Type B pancreatic cell (in vitro differentiated cells): ENCODE measurements around the gene CDK8. TPM values are rescaled to one million over a fixed set of nuclear protein-coding genes. Genes with fewer than 3 reads are reported as not detected.

Source experiments
- DNase-seq: peaks from one replicate; pipeline ENCODE4 v3.0.0; 2021; ENCODE audit warnings: mixed read lengths; ENCODE audit not compliant: unreplicated experiment; ENCODE audit errors: extremely low spot score
- H3K27ac Mint-ChIP-seq: 2 replicates; pipeline ENCODE4 v1.8.0; 2021; ENCODE audit warnings: mild to moderate bottlenecking, mixed read lengths
- H3K27me3 Mint-ChIP-seq: 2 replicates; pipeline ENCODE4 v1.8.0; 2021; ENCODE audit warnings: mixed read lengths
- H3K36me3 Mint-ChIP-seq: 2 replicates; pipeline ENCODE4 v1.8.0; 2021; ENCODE audit warnings: mixed read lengths
- H3K4me1 Mint-ChIP-seq: one replicate; pipeline ENCODE4 v1.8.0; 2021; ENCODE audit warnings: mixed read lengths; ENCODE audit not compliant: unreplicated experiment
- H3K4me3 Mint-ChIP-seq: 2 replicates; pipeline ENCODE4 v1.8.0; 2021; ENCODE audit warnings: mild to moderate bottlenecking, mixed read lengths
- H3K9me3 Mint-ChIP-seq: 2 replicates; pipeline ENCODE4 v1.8.0; 2021; ENCODE audit warnings: mixed read lengths
- total RNA-seq: library from RNA; stranded (reverse); gene quantifications from 2 replicates; pipeline ENCODE4 v1.2.1, GENCODE V29; 2021; ENCODE audit warnings: low replicate concordance
- TF ChIP-seq, protein P1 (sequence below): fragments of 200-600 bp; sonication (generic); conservative IDR thresholded peaks from 2 replicates; pipeline ENCODE4 v1.5.0; 2021; ENCODE audit warnings: antibody characterized with exemption, mild to moderate bottlenecking

The CDK8 gene
- total RNA-seq, 1 donor from 2014 or later = 26.3 TPM

DNA sequence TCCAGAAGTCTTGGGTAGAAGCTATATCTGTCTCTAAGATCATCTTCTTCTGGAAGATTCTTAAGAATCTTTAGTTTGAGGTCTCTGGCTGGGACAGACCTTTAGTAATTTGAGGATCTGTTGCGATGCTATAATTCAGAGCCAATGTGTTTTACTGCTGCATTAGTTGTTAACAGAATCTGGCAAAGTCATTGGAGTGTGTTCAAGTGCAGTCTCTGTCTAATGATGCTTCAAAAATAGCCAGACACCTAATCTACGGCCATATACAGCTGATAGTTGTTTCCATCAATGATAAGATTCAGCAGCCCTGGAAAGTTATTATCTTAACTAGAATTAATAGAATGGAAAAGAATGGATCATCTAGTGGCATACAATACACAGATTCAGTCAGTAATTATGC, 72.6 kb downstream of the CDK8 start:
- Mint-ChIP-seq H3K4me3 (no peak overlapping the region), H3K36me3 (peaks cover 9% of the 10 kb centered on the region), H3K9me3 (peaks cover 4% of the 10 kb centered on the region), H3K27ac (no peak overlapping the region), H3K27me3 (no peaks in the 10 kb centered on the region), H3K4me1 (peaks cover 13% of the 10 kb centered on the region)
- TF ChIP-seq, protein P1, sequence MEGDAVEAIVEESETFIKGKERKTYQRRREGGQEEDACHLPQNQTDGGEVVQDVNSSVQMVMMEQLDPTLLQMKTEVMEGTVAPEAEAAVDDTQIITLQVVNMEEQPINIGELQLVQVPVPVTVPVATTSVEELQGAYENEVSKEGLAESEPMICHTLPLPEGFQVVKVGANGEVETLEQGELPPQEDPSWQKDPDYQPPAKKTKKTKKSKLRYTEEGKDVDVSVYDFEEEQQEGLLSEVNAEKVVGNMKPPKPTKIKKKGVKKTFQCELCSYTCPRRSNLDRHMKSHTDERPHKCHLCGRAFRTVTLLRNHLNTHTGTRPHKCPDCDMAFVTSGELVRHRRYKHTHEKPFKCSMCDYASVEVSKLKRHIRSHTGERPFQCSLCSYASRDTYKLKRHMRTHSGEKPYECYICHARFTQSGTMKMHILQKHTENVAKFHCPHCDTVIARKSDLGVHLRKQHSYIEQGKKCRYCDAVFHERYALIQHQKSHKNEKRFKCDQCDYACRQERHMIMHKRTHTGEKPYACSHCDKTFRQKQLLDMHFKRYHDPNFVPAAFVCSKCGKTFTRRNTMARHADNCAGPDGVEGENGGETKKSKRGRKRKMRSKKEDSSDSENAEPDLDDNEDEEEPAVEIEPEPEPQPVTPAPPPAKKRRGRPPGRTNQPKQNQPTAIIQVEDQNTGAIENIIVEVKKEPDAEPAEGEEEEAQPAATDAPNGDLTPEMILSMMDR = no peak
- DNase-seq = no peak

DNA sequence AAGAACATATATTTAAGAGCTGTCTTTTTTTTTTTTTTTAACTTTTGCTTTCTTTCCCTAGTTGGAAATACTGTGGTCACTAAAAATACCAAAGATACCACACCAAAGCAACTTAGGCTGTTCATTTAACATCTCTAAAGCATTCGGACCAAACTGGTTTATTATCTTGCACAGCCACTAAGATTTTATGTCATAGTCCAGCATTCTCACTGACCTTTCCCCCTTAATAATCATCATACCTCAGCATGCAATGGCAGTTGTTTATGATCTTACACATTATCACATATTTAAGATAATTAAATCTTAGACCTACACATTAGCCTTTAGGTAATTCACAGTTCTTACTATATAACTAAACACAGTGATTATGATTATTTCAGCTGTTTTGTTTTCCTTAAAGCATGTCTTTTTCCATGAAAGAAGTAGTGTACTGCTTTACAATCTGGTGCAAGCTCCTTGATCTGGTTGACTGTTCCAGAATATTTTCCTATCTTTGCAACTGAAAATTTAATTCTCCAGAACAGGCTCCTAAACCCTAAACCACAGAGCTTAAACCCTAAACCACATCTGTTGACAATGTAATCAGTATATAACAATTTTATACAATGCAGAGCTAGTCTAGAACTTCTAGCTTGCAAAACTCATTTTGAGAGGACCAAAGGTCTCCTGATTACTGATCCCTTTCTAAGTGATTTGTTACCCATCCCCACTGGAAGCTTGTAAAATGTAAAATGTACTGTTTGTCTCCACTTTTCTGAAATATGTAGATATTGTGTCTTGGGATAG, 74.2 kb downstream of the CDK8 start:
- Mint-ChIP-seq H3K4me1 (peaks cover 13% of the 10 kb centered on the region), H3K36me3 (peaks cover 9% of the 10 kb centered on the region), H3K27ac (no peak overlapping the region), H3K9me3 (peaks cover 4% of the 10 kb centered on the region), H3K4me3 (no peak overlapping the region), H3K27me3 (no peaks in the 10 kb centered on the region)
- TF ChIP-seq, protein P1 = no peak
- DNase-seq = no peak

DNA sequence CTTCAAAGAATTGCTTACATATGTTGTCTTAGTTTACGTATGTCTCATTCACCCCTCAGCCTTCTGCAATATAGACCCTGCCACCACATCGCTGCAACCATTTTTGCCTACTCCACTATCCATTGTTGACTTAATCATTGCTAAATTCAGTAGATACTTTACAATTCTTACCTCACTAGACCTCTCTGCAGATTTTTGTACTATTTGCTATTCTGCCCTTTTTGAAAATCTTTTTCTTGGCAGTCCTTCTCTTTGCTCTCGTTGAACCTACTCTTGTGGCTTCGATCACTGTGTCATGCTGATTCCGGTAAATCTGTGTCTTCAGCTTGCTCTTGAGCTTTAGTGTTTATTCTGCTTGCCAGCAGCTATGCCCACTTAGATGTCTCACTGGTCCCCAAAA, 81.2 kb downstream of the CDK8 start:
- Mint-ChIP-seq H3K27me3 (no peaks in the 10 kb centered on the region), H3K27ac (no peak overlapping the region), H3K36me3 (peaks cover 5% of the 10 kb centered on the region), H3K9me3 (no peaks in the 10 kb centered on the region), H3K4me3 (no peak overlapping the region), H3K4me1 (no peaks in the 10 kb centered on the region)
- DNase-seq = no peak
- TF ChIP-seq, protein P1 = no peak

DNA sequence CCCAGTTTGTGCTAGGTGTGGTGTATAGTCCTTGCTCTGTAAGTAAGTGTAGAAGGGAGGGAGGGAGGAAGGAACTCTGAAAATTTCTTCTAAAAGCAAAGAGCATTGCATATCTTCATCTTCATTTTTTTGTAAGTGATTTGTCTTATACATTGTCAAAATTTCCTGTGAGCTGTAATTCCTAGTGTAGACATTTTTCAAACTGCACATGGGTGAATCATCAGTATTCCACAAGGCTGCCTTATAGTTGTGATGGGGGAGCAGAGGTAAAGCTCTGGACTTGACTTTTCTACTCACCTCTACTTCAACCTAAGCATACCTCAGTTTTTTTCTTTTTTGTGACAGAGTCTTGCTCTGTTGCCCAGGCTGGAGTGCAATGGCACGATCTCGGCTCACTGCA, 86.9 kb downstream of the CDK8 start:
- TF ChIP-seq, protein P1 = no peak
- no peak for DNase-seq
- H3K4me1 Mint-ChIP-seq = no peaks in the 10 kb centered on the region
- no peak overlapping the region for H3K27ac Mint-ChIP-seq
- H3K4me3 Mint-ChIP-seq = no peak overlapping the region
- no peaks in the 10 kb centered on the region for H3K27me3 Mint-ChIP-seq
- H3K9me3 Mint-ChIP-seq = no peaks in the 10 kb centered on the region
- H3K36me3 Mint-ChIP-seq = peaks cover 3% of the 10 kb centered on the region

DNA sequence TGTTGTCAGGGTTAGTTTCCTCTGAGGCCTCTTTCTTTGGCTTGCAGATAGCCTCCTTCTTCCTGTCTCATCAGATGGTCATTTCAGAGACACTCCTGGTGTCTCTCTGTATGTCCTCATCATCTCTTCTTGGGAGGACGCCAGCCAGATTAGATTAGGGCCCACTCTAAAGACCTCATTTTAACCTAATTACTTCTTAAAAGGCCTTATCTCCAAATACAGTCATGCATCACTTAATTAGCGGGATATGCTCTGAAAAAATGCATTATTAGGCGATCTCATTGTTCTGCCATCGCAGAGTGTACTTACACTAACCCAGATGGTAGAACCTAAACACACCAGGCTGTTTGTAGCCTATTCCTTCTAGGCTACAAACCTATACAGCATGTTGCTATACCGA, 89.0 kb downstream of the CDK8 start:
- H3K4me3 Mint-ChIP-seq = no peak overlapping the region
- H3K4me1 Mint-ChIP-seq = no peaks in the 10 kb centered on the region

More for the DNA sequence above, 89.0 kb downstream of the CDK8 start:
- no peak overlapping the region for H3K27ac Mint-ChIP-seq
- DNase-seq = no peak
- H3K27me3 Mint-ChIP-seq = no peaks in the 10 kb centered on the region
- H3K9me3 Mint-ChIP-seq = no peaks in the 10 kb centered on the region
- TF ChIP-seq, protein P1 = no peak
- H3K36me3 Mint-ChIP-seq = peaks cover 8% of the 10 kb centered on the region
